GM21723 (cell line): ENCODE results near the gene ZBTB43.
"Not testable (repeated sequence)": the region's sequence is repeated elsewhere in the genome, so short reads cannot be mapped to it uniquely, and the experiment has no call there.

ENCODE experiments used
- ATAC-seq: cut with Tn5 transposase; IDR thresholded peaks from one replicate; pipeline ENCODE4 v1.9.1; 2021; ENCODE audit warnings: mild to moderate bottlenecking, moderate library complexity; ENCODE audit not compliant: unreplicated experiment

The ZBTB43 gene, protein sequence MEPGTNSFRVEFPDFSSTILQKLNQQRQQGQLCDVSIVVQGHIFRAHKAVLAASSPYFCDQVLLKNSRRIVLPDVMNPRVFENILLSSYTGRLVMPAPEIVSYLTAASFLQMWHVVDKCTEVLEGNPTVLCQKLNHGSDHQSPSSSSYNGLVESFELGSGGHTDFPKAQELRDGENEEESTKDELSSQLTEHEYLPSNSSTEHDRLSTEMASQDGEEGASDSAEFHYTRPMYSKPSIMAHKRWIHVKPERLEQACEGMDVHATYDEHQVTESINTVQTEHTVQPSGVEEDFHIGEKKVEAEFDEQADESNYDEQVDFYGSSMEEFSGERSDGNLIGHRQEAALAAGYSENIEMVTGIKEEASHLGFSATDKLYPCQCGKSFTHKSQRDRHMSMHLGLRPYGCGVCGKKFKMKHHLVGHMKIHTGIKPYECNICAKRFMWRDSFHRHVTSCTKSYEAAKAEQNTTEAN

DNA sequence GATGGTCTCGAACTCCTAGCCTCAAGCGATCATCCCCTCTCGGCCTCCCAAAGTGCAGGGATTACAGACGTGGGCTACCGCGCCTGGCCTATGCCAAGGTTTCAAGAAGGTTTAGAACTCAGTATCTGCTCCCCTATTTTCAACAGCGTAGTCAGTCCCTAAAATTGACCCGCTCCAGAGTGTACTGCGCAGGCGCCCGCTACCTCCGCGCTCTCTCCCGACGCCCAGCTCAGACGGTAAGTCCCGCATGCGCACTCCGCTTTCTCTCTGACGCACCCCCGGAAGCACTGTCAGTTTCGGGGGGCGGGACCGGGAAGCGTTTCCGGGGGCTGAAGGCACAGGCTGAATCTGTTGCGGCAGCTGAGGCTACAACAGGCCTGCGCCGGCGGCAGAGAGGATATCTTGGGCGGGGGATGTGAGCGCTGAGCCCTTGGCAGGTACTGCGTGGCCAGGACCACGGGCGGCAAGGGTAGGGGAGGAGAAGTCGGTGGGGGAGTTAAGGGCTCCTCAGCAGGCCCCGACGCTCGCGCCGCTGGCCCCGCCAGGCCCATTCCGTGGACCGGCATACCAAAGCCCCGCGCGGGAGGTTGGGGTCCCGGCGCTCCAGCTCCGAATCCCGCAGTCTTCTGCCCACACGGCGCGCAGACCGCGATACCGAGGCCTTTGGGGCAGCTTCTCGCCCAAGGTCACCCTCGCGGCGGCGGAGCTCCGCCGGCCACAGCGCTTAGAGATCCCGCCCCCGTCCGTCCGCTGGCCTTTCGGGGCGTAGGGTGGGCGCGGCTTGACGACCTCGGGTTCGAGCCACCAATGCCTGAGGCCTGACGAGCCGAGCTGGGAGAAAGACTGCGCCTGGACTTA is at the start of gene ZBTB43:
Gene ZBTB43, plus strand, starts transcription at position 345 of the 858 bp plus-strand sequence. CDS start 27,470 bp downstream, outside the sequence.
- ATAC-seq, result peak; percentile 77

DNA sequence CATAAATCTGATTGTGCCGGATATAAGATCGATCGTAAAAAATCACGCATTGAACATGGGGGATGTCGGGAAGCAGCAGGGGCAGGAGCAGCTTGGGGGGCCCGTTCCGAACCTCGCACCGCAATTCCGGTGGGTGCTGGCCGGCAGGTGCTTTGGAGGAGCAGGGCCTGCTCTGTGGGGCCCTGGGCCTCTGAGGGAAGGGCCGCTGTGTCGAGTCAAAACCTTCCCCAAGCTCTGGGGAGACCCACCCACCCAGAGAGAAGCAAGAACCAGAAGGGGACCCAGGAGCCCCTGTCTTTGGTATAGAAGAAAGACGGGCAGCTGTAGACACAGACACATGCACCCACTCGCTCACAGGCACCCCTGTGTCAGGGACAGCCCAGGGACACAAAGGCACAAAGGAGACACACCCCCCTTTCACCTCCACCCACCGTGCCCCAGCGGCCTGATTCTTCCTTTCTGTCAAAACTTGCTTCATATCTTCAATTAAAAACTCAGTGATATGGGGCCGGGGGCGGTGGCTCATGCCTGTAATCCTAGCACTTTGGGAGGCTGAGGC is 49.4 kb upstream of the ZBTB43 start:
- ATAC-seq, result no peak

DNA sequence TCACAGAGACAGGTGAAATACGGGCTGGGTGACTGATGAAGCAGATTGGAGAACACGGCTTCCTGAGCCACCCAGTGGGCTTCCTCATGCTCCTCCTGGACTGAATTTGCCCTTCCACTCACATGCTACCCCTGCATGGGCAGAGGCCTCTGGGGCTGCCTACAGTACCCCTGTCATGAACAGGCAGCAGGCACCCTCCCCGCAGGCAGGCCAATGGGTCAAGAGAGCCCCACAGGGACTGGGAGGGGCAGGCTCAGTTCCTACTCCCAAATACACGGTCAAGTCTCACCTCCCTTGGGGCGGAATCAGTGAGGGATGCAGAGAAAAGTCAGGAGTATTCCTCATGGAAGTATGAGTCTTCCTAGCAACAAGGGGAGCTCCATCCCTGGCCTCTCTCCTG is 48.6 kb upstream of the ZBTB43 start:
- ATAC-seq, result no peak

DNA sequence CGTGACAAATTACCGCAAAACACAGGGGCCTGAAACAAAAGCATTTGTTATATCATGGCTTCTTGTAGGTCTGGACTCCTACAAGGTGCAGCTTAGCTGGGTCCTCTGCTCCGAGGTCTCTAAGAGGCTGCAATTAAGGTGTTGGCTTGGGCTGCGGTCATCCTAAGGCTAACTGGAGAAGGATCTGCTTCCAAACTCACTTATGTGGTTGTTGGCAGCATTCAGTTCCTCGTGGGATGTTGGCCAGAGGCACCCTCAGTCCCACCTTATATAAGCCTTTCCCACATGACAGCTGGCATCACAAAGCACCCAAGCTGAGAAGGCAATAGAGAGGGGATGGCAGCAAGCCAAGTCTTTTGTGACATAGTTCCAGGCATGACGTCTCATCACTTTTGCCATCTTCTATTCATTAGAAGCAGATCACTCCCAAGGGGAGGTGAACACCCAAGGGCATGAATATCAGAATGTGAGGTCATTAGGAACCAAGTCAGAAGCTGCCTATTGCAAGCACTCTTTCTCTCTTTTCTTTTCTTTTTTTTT is 47.9 kb upstream of the ZBTB43 start:
- ATAC-seq, result no peak

DNA sequence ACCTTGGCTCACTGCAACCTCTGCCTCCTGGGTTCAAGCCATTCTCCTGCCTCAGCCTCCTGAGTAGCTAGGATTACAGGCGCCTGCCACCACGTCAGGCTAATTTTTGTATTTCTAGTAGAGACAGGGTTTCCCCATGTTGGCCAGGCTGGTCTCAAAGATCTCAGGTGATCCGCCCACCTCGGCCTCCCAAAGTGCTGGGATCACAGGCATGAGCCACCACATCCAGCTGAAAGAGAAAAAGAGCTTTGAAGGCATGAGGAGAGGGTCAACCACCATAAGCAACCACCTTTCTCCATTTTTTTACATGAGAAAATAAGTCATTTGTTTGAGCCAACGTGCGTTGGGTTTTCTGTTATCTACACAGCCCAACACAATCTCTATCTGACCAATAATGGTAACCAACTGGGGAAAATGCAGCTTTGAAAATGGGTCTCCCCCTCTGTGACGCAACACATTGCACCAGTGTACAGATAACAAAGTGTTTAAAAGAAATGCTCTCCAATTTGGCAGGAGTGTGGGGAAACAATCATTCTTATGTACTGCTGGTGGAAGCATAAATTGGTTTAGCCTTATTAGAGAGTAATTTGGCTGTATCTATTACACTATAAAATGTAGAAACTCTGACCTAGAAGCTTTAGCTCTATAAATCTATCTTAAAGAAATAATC is 45.8 kb upstream of the ZBTB43 start:
- no peak for ATAC-seq

DNA sequence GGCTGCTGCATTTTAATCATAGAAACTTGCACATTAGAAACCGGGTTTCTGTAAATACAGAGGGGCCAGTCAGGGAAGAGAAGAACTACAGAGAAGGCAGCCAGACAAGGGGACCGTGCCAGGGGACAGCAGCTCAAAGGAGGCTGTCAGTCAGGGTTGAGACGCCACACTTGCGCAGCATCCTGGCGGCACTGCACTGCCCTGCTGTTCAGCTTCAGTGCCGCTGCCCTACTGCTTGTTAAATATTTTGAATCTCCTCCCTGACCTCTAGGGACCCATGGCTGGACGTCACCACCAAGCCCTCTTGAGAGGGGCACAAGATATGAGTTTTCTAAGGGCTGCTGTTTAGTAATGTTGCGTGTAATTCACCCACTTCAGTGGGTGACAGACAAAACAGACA is 43.6 kb upstream of the ZBTB43 start:
- no peak for ATAC-seq

DNA sequence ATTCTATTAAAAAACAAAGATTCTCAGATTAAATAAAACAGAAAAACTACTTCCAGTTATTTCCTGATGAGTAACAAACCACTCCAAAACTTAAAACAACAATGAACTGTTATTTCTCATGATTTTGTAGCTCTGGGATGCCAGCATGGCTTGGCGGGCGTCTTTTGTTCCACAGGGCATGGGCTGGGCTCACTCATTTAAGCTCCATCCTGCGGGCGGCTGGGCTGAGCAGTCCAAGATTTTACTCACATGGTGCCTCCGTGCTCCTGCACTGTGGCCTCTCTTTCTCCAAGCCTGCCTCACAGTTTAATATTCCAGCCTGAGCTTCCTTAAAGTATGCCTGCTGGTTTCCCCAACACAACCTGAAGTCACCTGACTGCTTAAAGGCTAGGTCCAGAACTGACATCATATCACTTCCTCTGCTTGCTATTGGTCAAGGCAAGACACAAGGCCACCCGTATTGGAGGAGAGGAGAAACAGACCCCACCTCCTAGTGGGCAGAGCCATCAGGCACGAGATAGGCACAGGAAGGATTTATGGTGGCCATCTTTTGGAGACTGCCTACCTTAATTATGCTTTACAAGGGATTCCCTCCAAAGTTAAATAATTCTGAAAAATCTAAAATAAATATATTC is 41.6 kb upstream of the ZBTB43 start:
- ATAC-seq, result no peak

DNA sequence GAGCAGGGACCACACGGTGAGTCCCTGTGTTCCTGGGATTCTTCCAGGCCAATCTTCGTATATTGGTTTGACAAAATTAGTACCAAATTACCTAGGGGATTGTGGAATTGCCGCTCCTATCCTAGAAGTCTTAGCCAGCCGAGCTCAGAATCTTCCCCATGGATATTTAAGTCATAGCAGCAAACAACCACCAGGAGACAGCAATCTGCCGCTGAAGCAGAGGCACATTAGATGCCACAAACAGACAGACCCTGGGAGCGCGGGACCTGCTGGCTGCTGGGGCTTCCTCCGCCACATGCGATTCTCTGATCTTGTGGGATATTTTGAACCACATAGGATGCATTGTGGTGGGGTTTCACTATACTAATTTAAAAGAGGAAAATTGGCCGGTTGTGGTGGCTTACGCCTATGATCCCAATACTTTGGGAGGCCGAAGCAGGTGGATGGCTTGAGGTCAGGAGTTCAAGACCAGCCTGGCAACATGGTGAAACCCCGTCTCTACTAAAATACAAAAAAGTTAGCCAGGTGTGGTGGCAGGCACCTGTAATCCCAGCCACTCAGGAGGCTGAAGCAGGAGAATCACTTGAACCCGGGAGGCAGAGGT is 31.7 kb upstream of the ZBTB43 start:
- no peak for ATAC-seq

DNA sequence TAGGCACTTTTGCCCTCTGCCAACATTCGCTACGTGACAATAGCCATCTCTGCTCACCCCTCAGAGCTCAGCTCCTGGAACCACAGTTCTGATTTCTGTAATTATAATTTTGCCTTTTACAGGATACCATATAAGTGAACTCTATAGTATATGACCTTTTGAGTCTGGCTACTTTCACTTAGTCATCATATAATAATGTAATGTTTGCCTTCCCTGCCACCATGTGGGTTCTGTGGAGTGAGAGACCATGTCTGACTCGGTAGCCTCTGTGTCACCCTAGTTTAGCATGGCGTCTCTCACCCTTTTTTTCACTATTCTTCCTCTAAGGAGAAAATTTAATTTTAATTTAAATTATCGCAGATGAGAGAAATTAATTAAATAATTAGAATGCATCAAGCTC is 28.9 kb upstream of the ZBTB43 start:
- ATAC-seq, result no peak

DNA sequence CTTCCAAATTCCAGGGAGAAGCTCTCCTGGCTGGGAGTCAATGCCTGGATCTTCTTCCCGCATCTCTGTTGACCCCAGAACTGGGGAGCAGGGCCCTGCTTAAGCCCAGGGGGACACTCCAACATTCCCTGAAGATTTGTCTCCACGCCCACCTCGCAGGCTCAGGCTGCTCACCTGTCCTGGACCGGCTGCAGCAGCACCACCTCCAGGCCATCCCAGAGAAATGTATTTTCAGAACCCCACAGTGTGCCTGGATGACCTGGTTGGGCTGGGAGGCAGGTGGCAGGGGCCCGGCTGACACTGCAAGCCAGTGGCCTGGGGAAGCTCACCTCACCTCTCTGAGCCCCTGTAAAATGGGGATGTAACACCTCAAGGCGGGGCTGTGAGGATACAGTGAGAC is 27.1 kb upstream of the ZBTB43 start:
- ATAC-seq, result no peak

DNA sequence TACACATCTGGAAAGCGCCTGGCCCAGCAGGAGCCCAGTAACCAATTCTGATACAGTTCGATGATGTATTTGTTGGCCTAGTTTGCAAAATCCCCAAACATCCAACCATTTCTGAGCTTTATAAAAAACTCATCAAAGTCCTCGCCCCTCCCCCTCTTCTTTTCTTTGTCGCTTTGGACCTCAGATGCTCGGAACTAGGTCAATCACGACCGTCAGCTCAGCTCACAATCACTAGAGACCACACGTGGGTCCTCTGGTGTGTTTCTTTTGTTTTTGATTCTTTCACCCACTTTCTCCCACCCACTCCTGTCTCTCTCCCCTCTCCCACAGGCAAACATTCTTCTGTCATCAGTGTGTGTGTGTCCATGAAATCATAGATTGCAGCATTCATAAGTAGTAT is 26.7 kb upstream of the ZBTB43 start:
- ATAC-seq, result no peak

DNA sequence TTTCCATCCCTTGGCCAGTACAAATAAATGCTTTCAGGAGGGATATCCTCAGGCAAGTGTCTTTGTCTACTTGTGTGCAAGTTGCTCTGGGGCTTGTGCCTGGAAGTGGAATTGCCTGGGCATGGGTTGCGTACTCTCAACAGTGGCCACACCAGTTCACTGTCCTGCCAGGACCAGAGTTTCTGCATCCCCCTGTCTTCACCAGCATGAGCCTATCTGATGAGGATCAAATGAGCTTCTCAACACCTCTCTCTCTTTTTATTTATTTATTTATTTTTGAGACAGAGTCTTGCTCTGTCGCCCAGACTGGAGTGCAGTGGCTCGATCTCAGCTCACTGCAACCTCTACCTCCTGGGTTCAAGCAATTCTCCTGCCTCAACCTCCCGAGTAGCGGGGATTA is 26.1 kb upstream of the ZBTB43 start:
- ATAC-seq, result not testable (repeated sequence)

DNA sequence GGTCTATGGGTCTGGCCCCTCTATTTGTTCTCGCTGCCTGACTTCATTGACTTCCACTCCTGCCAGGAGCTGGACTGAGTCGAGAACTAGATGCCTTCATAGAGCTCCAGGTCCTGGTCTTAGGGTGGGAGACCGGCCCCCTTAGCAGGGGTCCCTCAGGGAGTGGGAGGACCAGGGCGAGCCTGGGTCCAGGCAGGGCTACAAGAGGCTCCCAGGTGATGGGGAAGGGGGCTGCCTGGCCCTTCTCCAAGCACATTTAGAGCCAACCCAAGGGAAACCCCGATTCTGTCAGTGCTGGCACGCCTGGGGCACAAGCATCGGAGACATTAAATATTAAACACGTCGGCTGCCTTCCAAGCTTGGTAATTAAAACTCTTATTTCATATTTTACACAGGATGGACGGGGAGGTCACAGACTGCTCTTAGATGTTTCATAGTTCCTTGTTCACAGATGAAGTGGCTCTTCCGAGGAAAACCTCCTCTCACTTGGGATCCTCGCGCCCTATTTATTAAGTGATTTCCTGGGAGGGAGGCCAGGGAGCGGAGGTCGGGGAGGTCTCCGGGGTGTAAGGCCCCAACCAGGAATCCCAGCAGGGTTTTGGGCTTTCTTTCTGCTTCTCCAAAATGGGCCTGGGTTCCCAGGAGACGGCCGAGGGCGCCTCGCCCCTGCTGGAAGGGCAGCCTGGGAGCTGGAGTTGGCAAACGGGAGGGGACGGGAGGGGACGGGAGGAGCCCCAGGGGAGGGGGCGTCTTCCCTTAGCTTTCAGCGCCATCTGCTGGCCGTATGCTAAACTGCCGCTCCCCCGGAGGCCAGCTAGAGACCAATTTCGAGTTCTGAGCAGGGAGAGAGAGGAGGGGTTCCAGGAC is 23.4 kb upstream of the ZBTB43 start:
- ATAC-seq, result no peak

DNA sequence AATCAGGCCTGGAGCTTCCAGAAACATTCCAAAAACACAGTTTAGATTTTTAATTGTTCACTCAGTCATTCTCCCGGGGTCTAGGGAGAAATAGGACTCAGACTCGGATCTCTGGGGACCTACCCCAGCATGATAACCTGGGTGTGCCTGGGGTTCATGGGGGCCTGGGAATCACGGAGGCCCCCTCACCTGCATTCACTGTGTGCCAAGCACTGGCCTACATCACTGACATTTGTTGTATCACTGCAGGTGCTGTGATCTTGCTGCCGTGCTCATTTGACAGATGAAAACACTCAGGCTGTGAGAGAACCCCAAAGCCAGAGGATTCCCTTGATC is 22.8 kb upstream of the ZBTB43 start:
- ATAC-seq, result no peak

DNA sequence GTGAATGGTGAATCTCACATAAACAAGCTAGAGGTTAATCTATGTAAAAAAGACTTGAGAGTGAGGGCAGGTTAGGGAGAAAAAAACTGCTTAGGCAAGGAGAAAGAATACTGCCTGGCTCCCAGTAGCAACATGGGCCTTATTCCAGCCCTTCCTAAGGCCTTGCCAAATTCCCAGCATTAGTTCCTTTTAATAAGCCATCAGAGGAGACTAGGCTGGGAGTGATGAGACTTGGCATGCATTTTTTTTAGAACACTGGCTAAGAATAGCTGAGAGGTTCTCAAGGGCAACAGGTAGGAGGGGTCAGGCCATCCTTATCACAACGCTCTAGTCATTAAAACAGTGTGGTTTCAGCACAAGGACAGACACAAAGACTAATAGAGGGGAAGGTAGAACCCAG is 20.9 kb upstream of the ZBTB43 start:
- no peak for ATAC-seq

DNA sequence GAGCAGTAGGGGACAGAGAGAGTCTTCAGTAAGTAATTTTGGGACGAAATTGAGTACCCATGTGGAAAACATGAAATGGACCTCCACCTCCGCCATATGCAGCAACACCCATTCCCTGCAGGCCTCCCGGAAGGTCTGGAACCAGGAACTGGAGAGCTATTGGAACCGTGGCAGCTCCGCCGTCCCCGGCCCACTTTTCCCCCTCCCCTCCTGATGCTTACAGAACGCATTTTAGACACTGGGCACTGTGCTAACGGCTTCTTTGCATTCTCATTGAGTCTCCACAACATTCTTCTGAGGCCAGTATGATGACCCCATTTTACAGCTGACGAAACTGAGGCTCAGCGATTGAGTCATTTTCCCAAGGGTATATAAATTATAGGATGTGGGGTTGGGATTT is 20.4 kb upstream of the ZBTB43 start:
- no peak for ATAC-seq

DNA sequence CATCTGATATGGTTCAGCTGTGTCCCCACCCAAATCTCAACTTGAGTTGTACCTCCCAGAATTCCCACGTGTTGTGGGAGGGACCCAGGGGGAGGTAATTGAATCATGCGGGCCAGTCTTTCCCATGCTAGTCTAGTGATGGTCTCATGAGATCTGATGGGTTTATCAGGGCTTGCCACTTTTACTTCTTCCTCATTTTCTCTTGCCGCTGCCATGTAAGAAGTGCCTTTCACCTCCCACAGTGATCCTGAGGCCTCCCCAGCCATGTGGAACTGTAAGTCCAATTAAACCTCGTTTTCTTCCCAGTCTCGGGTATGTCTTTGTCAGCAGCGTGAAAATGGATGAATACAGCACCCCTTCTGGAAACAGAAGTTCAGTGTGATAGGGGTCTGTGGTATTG is 20.0 kb upstream of the ZBTB43 start:
- ATAC-seq, result not testable (repeated sequence)

DNA sequence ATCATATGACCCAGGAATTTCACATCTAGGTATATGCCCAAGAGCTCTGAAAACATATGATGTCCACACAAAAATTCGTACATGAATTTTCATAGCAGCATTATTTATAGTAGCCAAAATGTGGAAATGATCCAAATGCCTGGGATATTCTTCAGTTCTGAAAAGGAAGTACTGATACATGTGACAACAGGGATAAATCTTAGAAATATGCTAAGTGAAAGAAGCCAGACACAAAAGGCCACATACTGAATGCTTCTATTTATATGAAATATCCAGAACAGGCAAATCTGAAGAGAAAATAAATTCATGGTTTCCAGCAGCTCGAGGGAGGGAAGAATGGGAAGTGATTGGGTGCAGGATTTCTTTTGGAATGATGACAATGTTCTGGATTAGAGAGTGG is 16.8 kb upstream of the ZBTB43 start:
- ATAC-seq, result no peak
